GM18508 (cell line): Measurements from ENCODE around the gene ALG8.
"Not testable (repeated sequence)": the region's sequence is repeated elsewhere in the genome, so short reads cannot be mapped to it uniquely, and the experiment has no call there.

ENCODE experiments used
- ATAC-seq: cut with Tn5 transposase; IDR thresholded peaks from one replicate; pipeline ENCODE4 v1.9.1; 2021; ENCODE audit warnings: moderate number of reproducible peaks; ENCODE audit not compliant: insufficient read depth, unreplicated experiment

Gene ALG8

DNA sequence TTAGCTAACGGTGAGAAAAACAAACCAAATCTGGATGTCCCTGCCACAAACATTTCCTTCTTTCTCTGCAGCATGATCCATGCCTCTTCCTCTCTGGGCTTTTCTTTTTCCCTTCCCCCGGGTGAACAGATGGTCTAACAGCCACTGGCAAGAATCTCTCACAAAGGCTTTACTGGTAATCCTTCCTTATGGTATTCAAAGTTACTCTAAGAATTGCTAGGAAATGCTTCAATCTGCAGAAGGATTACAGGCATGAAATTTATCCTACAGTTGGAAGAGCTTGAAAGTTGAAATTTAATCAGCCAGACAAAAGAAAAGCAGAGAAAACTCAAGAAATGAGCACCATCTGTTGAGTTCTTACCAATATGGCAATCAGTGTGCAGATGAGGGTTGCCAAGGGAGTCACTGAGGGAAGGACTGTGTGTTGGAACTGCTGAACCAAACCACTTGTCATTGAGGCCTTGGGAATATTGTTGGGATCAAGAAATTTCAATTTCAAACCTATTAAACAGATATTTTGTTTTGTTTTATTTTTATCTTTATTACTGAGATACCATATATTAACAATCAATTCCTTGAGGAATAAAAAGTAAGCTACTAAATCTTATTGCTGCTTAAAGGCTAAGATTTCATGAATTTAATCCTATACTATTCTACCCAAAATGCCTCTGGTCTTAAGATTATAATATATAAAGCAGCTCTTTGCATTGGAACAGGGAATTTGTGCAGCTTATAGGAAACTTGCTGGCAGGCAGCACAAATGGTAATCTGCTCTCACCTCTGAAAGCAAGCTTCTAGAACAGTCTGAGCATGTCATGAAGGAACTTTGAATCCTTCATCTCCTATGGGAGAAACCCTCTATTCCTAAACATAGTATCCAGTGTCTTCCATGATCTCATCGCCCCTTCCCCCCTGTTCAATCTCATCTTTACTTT, 30.1 kb downstream of the ALG8 start:
- no peak for ATAC-seq

DNA sequence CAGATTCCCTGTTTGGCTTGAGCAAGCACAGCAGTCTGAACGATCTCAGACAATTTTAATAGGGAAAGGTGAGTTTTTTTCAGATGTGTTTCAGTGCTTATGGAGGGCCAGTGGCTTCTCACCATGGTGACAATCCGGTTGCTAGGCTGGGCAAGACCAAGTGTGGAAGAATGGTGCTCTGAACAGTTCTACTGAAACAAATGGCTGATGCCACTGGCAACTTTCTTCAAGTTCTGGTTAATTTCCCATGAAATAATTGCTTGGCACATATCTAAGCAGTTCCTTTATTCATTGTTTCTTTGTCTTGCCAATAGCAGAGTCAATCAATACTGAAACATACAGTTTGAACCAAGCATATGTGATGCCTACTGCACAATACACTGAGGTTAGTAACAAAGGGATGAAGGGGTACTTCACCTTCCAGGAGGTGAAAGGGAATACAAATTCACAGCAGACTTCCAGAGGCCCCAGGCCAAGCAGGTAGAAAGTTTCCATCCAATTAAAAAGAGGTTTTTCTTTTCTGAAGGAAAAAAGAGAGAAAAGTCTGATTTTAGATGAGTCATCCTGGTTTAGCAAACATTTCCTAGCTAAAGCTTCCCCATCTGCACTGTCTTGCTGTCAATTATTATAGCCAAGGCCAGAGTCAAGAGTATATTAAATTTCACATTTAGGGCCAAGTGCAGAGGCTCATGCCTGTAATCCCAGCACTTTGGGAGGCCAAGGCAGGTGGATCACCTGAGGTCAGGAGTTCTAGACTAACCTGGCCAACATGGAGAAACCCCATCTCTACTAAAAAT, 38.6 kb downstream of the ALG8 start:
- ATAC-seq, result no peak

DNA sequence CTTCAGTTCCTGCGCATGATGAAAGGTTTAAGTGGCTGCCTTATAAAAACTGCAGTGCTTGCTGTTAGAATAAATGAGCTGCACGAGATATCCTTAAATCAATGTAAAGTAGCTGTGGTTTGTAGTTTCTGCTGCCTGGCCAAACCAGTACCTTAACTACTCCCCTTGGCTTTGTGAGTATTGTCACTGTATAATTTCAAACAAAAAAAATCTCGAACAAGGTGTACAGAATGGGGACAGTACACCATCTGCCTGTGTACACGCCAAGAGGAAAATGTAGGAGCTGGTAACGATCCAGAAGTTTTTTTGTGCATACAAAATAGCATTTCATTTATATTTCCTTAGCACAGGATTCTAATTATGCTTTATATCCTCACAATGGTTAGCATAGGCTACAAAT, 39.2 kb downstream of the ALG8 start:
- no peak for ATAC-seq

DNA sequence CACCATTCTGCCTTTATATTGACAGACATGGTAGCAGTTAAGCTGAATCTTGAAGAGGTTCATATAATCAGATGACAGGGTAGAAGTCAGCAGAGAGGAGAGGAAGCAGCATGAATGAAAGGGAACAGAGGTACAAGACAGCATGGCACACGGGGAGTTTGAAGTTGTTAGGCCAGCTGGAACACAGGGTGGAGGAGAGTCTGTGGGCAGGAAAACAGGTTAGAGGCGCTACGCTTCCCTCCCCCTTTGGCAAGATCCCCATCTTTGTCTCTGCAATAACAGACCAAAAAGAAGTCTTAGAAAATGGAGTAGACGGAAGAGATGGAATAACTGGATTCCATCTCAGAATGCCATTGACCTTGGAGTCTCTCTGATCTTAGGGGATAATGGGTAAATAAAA, 39.8 kb downstream of the ALG8 start:
- no peak for ATAC-seq

DNA sequence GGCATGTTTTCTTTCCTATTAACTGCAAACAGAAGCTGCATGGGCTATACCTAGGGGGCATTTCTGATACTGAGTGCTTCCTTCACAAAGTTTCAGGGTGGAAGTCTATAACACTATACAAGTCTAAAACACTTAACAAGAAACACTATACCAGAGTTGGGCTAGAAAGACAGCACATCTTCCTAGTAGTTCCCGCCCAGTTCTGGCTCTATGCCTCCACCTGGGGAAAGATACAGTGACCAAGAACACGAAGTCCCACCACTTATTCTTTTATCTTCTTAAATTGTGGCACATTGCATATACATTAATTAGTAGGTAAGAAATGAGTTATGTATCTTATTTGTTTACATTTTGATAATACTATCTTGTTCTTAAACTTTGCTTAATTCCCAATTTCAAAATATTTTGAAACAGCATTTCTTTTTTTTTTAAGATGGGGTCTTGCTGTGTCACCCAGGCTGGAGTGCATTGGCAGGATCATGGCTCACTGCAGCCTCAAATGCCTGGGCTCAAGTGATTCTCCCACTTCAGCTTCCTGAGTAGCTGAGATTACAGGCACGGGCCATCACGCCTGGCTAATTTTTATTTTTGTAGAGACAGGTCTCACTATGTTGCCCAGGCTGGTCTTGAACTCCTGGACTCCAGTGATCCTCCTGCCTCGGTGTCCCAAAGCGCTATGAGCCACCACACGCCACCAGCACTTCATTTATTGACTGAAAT, 41.6 kb downstream of the ALG8 start:
- ATAC-seq, result no peak

DNA sequence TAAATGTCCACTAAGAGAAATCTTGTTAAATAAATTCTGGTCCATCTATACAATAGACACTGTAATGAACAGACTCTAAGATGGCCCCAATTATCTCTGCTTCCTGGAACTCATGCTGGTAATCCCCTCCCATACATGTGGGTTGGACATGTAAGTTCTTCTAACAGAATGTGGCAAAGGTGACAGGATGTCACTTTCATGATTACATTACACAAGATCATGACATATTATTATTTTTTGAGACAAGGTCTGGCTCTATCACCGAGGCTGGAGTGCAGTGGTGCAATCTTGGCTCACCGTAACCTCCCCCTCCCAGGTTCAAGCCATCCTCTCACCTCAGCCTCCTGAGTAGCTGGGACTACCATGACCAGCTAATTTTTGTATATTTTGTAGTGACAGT, 45.2 kb downstream of the ALG8 start:
- ATAC-seq, result no peak

DNA sequence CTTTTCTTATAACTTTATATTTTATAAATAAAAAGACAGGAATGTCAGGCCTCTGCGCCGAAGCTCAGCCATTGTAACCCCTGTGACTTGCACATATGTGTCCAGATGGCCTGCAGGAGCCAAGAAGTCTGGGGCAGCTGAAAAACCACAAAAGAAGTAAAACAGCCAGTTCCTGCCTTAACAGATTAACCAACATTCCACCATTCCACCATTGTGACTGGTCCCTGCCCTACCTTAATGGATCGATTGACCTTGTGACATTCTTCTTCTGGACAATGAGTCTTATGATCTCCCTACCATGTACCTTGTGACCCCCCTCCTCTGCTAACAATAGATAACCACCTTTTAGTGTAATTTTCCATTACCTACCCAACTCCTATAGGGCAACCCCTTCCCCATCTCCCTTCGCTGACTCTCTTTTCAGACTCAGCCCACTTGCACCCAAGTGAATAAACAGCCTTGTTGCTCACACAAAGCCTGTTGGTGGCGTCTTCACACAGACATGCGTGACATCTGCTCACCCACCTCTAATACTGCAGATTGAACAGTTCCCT, 52.8 kb downstream of the ALG8 start:
- ATAC-seq, result not testable (repeated sequence)

DNA sequence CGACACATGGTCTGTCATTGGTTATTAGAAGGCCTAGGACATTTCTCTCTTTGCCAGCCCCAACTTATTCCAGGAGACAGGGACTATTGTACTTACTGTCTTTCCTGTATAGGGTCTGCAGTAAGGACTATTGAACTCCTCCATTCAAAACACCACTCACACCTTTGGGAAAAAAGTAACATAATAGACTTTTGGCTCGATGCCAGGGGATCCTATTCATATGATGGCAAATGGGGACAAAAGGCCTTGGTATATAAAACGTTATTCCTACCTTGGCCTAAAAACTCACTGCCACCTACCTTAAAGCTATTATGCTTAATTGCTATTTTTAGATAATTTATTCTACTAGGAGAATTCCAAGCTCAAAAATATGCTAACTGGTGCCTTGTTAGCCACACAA, 53.5 kb downstream of the ALG8 start:
- no peak for ATAC-seq

DNA sequence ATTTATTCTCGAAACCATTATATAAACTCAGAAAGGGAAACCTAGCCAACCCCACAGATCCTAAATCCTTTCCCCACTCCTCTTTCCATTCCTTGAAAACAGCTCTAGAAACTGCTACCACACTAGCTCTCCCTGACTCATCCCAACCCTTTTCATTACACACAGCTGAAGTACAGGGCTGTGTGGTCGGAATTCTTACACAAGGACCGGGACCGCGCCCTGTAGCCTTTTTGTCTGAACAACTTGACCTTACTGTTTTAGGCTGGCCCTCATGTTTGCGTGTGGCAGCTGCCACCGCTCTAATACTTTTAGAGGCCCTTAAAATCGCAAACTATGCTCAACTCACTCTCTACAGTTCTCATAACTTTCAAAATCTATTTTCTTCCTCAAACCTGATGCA, 54.9 kb downstream of the ALG8 start:
- ATAC-seq, result not testable (repeated sequence)

DNA sequence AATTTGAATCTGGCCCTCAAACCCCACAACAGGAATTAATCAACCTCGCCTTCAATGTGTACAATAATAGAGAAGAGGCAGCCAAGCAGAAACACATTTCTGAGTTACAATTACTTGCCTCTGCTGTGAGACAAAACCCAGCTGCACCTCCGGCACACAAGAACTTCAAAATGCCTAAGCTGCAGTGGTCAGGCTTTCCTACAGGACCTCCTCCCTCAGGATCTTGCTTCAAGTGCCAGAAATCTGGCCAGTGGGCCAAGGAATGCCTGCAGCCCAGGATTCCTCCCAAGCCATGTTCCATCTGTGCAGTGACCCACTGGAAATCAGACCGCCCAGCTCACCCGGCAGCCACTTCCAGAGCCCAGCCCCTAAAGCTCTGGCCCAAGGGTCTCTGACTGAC, 56.4 kb downstream of the ALG8 start:
- ATAC-seq, result no peak

DNA sequence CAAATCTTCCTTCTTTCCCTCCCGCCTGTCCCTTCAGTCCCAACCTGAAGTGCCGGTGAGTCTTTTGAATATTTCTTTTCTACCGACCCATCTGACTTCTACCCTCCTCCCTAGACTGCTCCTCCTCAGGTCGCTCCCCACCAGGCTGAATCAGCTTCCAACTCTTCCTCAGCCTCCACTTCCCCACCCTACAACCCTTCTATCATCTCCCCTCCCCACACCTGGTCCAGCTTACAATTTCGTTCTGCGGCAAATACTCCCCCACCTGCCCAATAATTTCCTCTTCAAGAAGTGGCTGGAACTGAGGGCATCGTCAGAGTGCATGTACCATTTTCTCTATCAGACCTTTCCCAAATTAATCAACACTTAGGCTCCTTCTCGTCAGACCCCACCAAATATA, 57.3 kb downstream of the ALG8 start:
- no peak for ATAC-seq

DNA sequence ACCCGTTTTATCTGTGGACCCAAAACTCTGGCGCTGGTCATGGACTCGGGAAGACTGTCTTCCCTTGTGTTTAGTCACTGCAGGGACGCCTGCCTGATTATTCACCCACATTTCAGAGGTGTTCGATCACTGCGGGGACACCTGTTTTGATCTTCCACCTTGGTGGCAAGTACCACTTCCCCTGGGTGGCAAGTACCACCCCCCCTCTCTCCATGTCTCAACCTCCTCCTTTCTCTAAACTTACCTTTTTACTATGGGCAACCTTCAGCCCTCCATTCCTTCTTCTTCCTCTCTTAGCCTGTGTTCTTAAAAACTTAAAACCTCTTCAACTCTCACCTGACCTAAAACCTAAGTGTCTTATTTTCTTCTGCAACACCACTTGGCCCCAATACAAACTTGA, 57.8 kb downstream of the ALG8 start:
- ATAC-seq, result no peak

DNA sequence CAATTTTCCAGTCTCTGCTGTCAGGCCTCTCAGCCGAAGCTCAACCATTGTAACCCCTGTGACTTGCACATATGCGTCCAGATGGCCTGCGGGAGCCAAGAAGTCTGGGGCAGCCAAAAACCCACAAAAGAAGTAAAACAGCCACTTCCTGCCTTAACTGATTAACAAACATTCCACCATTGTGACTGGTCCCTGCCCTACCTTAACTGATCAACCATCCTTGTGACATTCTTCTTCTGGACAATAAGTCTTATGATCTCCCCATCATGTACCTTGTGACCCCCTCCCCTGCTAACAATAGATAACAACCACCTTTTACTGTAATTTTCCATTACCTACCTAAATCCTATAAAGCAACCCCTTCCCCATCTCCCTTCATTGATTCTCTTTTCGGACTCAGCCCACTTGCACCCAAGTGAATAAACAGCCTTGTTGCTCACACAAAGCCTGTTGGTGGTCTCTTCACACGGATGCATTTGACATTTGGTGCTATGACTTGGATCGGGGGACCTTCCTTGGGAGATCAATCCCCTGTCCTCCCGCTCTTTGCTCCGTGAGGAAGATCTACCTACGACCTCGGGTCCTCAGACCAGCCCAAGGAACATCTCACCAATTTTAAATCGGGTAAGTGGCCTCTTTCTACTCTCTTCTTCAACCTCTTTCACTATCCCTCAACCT, 58.5 kb downstream of the ALG8 start:
- no peak for ATAC-seq

DNA sequence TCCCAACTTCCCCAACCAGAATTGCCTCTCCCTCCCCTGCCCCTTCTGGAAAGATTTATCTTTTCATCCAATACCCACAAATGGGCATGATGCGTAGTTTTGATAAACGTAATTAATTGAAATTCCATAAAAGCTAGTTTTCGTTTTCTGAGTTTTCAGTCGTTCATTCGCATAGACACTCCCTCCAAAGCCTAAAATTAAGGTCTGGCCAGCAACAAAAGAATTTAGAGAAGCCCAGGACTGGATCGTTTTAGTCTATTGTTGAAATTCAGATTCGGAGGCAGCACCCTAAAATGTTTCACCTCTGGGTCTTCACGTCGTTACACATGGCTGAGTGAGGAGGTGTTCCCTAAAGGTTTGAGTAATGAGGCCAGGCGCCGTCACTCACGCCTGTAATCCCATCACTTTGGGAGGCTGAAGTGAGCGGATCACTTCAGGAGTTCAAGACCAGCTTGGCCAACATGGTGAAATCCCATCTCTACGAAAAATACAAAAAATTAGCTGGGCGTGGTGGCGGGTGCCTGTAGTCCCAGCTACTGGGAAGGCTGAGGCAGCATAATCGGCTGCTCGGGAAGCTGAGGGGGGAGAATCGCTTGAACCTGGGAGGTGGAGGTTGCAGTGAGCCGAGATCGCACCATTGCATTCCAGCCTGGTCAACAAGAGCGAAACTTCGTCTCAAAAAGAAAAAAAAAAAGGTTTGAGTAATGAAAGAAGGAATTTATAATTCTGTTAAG, 59.2 kb downstream of the ALG8 start:
- ATAC-seq, result no peak

DNA sequence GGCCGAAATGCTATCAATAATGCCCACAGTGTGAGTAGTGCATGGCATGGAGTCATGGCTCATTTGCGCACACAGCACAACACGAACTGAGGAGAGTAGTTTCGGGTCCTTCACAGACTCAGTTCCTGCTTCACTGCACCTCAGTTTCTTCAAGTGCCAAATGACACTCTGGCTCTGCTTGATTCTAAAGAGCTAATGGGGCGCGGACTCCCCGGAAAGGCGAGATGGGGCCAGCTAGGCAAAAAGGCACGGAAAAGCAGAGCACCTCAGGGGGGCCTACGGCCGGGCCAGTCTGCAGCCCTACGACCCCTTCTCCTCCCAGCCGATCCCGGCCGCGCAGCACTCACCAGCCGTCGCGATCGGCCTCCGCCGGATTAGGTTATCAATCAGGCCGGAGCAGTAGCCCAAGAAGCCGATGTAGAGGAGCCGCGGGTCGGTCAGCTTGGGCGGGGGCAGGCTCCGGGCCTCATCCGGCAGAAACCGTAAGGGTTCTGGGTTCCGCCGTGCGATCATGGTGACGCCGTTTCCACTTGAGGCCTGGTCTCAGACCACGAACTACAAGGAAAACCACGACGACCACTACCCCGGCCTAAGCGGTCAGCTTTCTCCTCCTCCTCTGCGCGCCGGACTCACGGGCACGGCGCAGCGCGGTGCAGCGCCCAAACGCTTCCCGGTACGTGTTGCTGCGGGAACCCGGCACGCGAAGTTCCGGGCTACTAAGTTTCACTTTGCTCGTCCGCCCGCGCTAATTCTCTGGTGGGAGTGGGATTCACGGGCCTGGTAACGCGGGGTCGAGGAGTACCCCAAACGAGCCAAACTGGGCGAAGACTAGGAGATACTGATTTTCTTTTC, 60.0 kb downstream of the ALG8 start, which contains the start of gene NDUFC2:
NDUFC2 (minus strand) TSS at position 631 of the 852 bp plus-strand sequence; CDS start at position 513, 118 bp downstream.
- ATAC-seq, result no peak

DNA sequence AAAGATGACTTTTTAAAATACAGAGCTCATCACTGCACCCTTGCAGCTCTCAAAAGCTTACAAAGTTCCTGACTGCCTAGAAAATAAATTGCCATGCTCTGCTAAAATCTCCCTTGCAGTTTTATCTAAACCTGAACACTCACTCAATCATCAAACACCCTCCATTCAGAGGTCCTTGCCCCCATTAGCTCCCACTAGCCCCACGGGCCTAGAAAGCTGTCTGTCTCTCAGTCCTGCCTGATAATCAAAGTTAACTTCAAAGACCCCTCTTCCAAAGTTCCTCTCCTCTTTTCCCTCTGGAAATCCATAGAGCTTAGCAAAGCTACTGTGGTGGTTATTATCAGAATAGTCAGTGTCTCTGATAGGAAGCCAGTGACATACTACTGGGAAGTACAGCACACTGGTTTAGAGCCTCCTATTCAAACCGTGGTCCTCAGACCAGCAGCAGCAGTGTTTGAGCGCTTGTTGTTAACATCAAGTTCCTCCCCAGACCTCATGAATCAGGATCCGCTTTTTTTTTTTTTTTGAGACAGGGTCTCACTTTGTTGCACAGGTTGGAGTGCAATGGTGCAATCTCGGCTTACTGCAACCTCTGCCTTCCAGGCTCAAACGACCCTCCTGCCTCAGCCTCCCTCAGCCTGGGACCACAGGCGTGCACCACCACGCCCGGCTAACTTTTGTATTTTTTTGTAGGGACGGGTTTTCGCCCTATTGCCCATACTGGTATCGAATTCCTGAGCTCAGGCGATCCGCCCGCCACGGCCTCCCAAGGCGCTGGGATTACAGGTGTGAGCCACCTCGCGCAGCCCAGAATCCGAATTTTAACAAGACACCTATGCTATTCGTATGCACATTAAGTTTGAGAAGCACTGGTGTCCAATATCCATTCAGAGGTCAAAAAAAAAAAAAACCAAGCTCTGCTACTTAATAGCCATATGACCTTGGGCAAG, 60.9 kb downstream of the ALG8 start:
- ATAC-seq, result no peak

DNA sequence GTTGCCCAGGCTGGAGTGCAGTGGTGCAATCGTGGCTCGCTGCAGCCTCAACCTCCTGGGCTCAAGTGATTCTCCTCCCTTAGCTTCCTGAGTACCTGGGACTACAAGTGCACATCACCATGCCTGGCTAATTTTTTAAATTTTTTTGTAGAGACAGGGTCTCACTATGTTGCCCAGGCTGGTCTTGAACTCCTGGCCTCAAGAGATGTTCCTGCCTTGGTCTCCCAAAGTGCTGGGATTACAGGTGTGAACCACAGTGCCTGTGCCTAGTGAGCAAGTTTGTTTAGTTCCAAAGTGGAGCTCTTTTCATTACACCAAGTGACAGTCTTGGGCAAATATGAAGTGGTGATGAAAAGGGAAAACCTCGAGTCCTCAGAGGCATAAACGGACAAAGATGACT, 61.8 kb downstream of the ALG8 start:
- ATAC-seq, result not testable (repeated sequence)
